NAMALWA (cell line): ENCODE data around the gene ID3.
"Not testable (repeated sequence)": the region's sequence is repeated elsewhere in the genome, so short reads cannot be mapped to it uniquely, and the experiment has no call there.

Experiments used
- DNase-seq: peaks from one replicate; pipeline ENCODE4 v3.0.0-alpha.2; 2015; ENCODE audit warnings: low spot score

Gene ID3

DNA sequence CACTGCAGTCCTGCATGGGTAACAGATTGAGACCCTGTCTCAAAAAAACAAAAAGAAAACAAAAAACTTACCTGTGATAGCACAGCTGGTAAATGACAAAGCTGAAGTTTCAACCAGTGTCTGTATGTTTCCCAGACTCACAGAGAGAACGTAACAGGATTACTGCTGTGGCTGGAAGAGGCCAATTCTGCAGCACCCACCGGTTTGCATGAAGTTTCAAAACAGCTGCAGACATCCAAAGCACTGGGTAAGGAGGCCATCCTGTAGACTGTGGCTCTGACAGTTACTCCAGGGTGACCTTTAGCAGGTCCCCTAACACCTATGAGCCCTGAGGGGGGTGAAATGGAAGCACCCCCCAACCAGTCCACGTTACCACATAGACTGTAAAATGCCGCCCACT is 7.5 kb downstream of the ID3 start:
- DNase-seq = peak; percentile 65

DNA sequence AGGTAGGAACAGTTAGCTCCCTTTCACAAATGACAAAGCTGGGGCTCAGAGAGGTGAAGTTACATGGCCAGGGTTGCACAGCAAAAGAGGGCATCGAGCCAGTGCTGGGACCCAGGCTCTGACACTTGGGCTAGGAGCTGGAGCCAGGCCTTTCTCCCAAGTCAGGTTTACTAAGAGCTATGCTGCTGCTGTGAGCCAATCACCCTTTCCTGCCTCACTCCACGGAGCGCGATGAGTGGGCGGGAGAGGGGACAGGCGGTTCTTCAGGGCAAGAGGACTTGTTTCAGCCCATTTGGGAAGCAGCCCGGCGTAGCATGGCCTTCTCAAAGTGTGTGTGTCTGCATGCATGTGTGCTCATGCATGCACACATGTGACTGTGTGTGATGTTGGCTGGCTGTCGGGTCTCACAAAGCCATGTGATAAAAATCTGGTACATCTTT is 10.6 kb downstream of the ID3 start:
- peak; percentile 88 for DNase-seq

DNA sequence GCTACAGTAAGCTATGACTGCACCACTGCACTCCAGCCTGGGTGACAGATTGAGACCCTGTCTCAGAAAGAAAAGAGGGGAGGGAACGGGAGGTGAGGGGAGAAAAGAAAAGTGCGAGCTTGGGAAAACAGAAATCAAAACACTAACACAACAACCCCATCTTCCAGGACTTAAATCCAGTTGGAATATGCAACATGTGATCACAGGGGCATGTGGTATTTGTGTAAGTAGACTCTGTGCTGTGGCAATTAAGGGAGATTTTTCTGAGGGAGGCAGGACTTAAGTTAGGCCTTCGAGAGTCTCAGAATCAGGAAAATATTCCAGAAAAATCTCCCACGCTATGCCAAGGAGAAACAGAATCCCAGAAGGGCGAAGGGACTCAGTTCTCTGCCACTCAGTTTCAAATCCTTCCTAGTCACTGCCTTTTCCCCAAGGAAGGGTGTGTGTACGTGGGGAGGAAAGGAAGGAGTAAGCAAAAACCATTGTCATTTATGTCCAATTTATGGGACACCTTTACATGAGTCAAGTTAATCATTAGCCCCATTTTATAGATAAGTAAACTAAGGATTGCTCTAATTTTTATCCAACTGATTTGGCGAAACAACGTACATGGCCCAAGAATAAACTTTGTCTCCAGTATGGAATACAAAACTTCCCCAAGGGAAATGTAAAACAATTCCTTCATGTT is 12.3 kb downstream of the ID3 start:
- no peak for DNase-seq

DNA sequence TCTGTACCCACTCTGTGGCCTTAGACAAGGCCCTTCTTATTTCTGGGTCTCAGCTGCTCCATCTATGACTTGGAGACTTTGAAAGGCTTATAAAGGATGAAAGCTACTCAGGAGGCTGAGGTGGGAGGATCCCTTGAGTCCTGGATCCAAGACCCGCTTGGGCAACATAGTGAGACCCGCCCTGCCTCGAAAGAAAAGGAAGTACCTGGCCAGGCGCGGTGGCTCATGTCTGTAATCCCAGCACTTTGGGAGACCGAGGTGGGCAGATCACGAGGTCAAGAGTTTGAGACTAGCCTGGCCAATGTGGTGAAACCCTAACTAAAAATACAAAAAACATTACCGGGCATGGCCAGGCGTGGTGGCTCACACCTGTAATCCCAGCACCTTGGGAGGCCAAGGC is 13.4 kb downstream of the ID3 start:
- no peak for DNase-seq

DNA sequence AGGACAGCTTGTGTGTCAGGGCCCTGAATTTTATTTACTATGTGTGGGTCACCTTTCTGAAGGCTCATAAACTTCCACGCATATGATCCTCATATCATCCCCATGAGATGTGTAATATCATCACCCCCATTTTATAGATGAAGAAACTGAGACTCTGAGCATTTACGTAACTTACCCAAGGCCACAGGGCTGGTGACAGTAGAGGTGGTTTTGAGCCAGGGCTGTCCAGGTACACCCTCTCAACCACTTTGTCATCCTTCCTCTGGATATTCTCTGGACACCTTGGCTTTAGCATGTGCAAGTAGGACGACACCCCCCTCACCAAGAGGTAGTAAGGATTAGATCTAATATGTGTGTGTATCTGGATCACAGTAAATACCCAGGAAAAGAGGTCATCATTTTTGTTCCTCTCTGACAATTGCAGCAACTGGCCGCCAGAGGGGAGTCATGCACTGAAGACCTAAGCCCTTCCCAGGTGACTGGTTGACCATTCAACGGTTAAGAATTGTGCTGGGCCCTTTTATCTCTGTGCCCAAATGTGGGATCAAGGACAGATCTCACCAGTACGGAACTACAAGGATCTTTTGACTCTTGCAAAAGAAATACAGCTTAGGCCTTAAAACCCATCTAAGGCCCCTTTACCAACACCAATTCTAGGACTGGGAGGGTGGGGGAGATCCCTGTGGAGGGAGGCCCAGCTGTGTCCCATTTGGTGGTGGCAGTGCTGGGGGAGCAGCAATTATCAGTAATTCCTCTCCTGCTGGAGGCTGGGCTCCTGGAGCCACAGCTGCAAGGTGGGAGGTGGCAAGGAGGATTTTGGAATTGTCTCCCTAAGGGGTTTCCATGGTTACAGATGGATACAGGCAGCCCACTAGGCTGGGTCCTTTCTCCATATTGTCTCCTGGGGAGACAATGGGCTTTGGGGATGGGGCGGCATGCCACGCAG is 14.6 kb downstream of the ID3 start:
- peak; percentile 88 for DNase-seq

DNA sequence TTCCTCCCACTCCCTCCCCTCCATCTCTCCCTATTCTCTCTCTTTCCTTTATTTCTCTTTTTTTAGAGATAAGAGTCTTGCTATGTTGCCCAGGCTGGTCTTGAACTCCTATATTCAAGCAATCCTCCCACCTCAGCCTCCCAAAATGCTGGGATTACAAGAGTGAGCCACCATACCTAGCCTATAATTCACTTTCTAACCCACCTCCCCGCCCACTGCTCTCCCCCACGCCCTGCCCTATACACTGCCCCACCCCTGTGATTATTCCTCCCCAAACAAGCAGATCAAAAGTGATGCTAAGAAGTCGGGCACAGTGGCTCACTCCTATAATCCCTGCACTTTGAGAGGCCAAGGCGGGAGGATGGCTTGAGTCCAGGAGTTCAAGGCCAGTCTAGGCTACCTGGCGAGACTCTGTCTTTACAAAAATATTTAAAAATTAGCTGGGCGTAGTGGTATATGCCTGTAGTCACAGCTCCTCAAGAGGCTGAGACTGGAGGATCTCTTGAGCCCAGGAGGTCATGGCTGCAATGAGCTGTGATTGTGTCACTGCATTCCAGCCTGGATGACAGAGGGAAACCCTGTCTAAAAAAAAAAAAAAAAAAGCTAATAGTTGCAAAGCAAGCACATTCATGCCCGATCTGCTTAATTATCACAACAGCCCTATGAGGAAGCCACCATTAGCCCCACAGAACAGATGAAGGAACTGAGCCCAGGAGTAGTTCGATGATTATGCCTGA is 15.4 kb downstream of the ID3 start:
- no peak for DNase-seq

DNA sequence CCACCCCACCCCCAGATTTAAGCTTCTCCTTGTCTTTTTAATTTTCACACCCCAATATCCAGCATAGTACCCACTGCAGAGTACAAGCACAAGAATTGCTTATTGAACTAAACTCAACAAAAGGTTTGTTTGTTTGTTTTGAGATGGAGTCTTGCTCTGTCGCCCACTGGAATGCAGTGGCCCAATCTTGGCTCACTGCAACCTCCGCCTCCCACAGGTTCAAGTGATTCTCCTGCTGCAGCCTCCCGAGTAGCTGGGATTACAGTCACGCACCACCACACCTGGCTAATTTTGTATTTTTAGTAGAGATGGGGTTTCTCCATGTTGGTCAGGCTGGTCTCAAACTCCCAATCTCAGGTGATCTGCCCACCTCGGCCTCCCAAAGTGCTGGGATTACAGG is 16.4 kb downstream of the ID3 start:
- DNase-seq = not testable (repeated sequence)

DNA sequence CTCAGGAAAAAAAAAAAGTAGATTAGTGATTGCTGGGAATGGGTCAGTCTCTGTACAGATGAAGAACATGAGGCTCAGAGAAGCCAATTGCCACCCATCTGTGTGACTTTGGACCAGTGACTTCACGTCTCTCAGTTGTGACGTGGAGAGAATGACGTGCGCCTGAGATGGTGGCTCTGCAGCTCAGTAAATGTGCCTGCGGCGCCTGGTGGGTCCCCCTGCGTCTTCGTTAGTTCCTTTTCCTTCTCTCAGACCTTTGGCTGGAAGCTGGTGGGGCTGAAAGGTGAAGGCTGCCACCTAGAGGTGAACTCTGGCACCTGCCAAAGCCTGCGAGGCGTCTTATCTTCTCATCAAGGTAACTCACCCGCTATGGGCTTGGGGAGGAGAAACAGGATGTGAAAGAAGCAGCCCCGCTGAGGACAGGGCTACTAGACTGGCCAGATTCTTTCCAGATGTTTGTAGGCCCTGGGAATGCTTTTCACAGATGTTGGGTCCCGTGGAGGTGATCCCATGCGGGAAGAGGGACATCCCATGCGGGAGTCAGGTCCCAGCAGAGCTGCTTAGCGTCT is 19.5 kb downstream of the ID3 start:
- DNase-seq = peak; percentile 99

DNA sequence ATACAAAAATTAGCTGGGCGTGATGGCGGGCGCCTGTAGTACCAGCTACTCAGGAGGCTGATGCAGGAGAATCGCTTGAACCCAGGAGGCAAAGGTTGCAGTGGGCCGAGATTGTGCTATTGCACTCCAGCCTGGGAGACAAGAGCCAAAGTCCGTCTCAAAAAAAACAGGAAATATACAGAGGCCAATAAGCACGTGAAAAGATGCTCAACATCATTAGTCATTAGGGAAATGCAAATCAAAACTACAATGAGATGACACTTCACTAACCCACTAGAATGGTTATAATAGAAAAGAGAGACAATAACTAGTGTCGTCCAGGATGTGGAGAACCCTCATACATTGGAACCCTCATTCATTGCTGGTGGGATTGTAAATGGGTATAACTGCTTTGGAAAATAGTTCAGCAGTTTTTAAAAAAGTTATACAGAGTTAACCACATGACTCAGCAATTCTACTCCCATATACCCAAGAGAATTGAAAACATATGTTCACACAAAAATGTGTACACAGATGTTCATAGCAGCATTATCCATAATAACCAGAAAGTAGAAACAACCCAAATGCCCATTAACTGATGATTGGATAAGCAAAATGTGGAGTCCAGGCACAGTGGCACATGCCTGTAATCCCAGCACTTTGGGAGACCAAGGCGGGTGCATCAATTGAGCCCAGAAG is 21.9 kb downstream of the ID3 start:
- DNase-seq = peak; percentile 57

DNA sequence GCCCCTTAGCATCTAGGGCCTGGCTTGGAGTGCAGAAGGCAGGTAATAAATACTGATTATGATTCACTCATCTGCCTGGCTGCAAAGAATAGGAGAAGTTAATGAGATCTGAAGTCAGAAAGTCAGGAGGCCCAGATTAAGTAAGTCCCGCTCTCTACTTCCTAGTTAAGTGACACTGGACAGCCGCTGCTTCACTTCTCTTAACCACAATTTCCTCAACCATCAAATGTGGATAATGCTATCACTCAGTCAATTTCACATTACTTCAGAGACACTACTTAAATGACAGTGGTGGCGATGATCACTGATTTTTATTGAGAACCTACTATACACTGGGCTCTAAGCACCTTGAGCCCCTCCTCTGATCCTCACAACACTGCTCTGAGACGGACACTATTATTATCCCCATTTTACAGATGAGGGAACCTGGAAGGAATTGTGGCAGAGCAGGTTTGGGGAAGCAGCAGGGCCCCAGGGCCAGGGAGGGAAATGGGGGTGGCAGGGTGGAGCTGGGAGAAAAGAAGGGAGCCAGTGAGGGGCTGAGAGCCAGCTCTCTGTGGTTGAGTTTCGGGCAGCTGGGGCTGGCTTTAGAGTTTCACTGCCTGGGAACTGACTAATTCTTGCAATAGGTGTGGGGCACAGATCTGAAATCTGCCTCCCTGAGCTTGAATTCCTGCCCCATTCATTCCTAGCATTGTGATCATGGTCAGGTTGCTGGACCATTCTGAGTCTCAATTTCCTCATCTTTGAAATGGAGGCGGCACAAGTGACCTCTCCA is 25.9 kb downstream of the ID3 start:
- DNase-seq = peak; percentile 50

DNA sequence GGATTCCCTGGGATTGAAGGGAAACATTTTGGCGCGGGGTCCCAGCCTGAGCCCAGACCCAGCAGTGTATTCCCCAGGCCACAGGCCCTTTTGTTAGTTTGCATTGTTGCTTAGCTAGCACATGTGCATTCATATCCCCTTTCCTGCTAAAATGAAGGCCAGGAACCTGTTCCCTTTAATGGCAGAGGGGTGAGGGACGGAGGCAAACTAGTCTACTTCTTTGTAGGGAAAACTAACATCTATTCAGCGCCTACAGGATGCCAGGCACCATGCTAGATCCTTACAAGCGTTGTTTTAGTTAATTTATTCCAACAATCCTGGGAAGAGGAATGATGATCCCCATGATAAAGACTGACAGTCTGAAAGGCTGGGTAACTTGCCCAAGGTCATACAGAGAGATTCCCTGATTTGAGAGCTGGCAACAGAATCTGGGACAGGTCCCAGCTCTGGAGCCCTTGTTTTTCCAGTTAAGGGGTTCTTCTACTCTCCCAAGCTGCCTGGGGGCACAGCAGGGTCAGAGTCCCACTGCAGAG is 27.7 kb downstream of the ID3 start:
- no peak for DNase-seq

DNA sequence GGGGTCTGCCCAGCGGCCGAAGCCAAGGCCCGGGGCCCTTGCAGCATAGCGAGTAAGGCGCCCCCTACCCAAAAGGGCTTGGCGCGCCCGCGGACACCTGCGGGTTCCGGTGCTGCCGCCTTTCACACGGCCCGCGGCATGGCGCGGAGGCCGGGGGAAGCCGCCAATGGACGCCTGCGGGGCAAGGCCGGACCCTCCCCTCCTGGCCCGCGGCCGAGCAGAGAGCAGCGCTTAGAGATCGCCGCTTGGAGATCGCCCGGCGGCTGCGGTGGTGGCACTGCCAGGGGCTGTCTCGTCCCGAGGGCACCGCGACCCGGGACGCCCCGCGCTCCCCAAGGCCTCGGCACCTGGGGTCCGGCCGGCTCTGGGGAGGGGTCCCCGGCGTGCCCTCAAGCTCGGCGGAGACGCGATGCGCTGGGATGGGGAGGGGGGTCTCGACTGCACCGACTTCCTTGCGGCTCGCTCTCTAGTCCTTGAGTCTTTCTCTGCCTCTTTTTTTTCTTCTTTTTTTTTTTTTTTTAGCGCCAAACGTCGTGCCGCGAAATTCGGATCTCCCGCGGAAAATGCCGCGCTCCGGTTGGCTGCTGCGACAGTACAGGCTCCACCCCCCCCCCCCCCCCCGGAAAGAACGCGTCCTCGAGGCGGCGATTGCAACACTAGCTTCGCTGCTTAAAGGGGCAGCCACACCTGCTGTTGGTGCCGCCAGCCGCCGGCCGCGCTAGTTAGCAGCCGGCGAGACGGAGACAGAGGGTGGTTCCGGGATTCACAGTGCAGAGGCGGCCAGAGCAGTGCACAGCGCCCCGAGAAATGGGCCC is 28.3 kb downstream of the ID3 start, which contains the start of gene E2F2:
Gene E2F2 (minus strand): TSS at position 487 of the 815 bp plus-strand sequence. CDS start 440 bp downstream, at position 47.
- DNase-seq = peak; percentile 91

DNA sequence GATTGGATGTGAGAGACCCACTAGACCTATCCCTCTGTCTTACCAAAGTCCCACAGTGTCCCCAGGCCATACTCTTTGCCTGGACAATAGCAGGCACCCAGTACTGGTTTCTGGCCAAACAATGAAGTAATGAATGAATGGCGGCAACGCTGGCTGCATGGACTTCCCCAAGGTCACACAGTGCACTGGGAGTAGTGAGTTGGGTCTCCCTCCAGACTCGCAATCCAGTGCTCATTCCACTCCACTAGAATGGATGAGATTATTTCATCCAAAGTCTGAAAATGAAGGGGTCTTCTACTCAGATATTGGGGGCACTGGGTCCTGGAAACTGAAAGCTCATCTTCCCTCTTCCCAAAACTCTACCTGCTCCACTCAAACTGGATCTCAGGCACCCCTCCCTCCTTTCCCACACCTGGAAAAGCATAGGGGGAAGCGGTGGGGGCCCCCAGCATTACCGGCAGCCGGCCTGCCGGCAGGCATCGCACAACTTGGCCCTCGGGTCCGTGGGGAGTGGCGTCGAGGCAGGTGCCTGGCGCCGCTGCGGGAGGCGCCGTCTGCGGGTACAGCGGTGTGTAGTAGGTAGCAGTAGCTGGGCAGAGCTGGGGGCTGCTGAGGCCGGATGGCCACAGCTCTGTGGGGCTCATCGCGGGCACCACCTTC is 29.1 kb downstream of the ID3 start:
- DNase-seq = peak; percentile 65

DNA sequence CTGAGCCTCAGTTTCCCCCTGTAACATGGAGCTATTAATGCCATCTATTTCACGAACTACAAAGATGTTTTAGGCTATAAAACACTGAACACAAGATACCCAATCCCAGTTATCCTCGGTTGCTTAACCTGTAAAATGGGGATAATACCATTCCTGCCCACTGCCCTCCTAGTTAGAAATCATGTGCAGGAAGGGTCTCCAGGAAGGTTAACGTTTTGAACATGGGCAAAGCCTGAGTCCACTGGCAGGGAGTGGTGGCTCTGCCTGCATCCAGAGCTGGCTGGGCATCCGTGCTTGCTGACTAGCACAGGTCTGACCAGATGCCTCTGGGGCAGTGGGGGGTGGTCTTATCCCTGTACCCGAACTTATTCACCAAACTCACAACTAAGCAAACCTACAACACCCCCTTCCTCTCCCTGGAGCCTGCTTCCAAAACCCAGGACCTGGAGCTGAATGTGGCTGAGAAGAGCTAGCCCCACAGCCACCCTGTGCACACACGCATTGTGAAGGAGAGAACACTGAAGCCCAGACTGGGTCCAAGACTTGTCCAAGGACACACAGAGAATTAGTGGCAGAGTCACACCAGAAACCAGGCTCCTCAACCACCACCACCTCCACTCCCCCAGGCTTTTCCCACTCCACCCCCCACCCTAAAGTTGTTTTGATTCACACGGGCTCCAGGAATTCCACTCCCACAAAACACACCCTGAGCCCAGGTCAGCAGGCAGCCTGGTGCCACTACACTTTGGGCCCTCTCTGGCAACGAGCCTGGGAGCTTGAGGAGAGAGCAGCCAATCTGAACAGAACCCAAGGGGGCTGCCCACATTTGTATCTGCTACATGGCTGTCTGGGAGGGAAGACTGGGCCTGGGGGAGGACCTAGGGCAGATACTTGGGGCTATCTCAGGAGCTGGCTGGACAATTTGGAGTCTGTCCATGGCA is 29.9 kb downstream of the ID3 start:
- peak; percentile 63 for DNase-seq

DNA sequence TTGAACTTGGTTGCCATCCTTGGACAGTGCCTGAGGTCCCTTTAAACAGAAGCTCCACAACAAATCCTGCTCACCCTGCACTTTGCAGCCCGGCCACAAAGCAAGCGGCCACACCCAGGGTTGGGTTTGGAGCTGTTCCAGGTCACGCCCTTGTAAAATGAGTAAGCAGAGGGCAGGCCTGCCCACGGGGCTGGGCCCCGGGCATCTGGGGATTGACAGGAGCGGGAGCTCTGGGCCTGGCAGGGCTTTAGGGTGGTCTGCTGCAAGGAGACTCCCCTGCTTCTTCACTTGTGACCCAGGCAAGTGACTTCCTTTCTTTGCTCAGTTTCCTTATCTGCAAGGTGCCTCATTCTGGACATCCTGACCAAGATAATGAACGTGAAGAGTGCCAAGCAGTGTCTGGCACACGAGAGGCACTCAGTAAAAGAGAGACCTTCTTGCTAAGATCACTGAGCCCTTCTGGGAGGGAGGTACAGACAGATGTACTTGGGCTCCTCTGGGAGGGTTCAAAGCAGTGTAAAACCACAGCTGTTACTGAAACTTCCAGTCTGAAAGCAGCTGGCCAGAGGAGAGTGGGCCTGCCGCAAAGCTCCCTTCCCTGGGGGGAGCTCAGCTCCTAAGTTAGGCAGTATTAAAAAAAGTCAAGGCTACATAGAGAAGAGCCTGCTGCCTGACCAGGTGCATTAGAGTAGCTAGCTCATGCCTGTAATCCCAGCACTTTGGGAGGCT is 30.9 kb downstream of the ID3 start:
- peak; percentile 92 for DNase-seq

DNA sequence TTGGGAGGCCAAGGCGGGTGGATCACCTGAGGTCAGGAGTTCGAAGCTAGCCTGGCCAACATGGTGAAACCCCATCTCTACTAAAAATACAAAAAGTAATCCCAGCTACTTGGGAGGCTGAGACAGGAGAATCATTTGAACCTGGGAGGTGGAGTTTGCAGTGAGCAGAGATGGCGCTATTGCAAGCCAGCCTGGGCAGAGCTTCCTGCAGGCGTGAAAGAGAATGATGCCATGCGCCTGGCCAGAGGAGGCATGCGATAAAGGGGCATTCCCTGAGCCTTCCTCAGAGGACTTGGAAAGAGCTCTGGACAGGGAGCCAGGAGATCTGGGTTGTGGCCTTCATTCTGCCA is 31.4 kb downstream of the ID3 start:
- no peak for DNase-seq

DNA sequence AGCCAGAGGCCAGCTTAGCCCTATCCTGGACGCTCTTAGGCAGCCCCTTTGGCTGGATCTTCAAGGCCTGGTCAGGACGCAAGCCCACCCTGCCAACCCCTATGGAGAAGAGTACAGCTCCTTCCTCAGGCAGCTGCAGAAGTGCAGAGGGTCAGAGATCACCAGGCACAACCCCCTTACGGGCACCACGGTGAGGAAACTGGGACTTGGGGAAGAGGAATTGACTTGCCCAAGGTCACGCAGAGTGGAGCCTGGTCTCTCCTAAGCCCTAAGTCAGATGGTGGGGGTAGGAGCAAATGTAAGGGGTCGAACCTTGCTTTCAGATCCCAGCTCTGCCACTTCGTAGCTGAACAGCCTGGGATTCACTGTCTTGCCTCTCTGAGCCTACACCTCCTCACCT is 31.9 kb downstream of the ID3 start:
- peak; percentile 32 for DNase-seq
